Calu3 (cell line): Measurements from ENCODE around the gene TMEM101. TPM values are rescaled to one million over a fixed set of nuclear protein-coding genes. Genes with fewer than 3 reads are reported as not detected.

Experiments
- BruUV-seq: library from RNA; stranded (reverse); fragments of 400-500 nt; replicated peaks from 2 replicates; lab custom pipeline; 2021; lab: Mats Ljungman, UMichigan
- CTCF ChIA-PET: fragments of 300-600 bp; sonication (Branson Sonifier 250); formaldehyde crosslinking; loops from one replicate; lab custom pipeline; 2022; ENCODE audit warnings: antibody characterized with exemption; lab: Charles Lee
- DNase-seq: peaks from one replicate; pipeline ENCODE4 v3.0.0; 2022
- H3K27ac Mint-ChIP-seq: one replicate; pipeline ENCODE4 v1.8.0; 2022; ENCODE audit warnings: mixed read lengths; ENCODE audit not compliant: unreplicated experiment
- H3K27me3 Mint-ChIP-seq: one replicate; pipeline ENCODE4 v1.8.0; 2022; ENCODE audit warnings: mixed read lengths; ENCODE audit not compliant: unreplicated experiment
- H3K36me3 Mint-ChIP-seq: one replicate; pipeline ENCODE4 v1.8.0; 2022; ENCODE audit warnings: mild to moderate bottlenecking, moderate library complexity, mixed read lengths; ENCODE audit not compliant: insufficient read depth, unreplicated experiment
- H3K4me1 Mint-ChIP-seq: one replicate; pipeline ENCODE4 v1.8.0; 2022; ENCODE audit warnings: mild to moderate bottlenecking, low read depth, mixed read lengths; ENCODE audit not compliant: unreplicated experiment
- H3K4me3 Mint-ChIP-seq: one replicate; pipeline ENCODE4 v1.8.0; 2022; ENCODE audit warnings: mild to moderate bottlenecking, low read depth, moderate library complexity, mixed read lengths; ENCODE audit not compliant: unreplicated experiment
- H3K9me3 Mint-ChIP-seq: one replicate; pipeline ENCODE4 v1.8.0; 2022; ENCODE audit warnings: low read depth, mixed read lengths; ENCODE audit not compliant: unreplicated experiment
- CTCF ChIP-seq: fragments of 200-600 bp; IDR thresholded peaks from one replicate; pipeline ENCODE4 v1.8.0; 2022; ENCODE audit warnings: antibody characterized with exemption; ENCODE audit not compliant: unreplicated experiment
- intact Hi-C: fragments of 100-400 bp; cut with micrococcal nuclease; formaldehyde crosslinking; loops from one replicate; pipeline ENCODE4 v1.10.0; 2022; ENCODE audit not compliant: unreplicated experiment
- total RNA-seq: library from RNA; stranded (reverse); gene quantifications from 2 replicates; pipeline ENCODE4 v1.2.3, GENCODE V29; 2022

TMEM101 gene
- total RNA-seq, 1 experiment from 2014 or later = 43.8 TPM

- no peak for DNase-seq
- Mint-ChIP-seq H3K27ac (no peak overlapping the region), H3K9me3 (no peaks in the 10 kb centered on the region), H3K4me1 (no peaks in the 10 kb centered on the region), H3K27me3 (peaks cover 100% of the 10 kb centered on the region), H3K4me3 (no peak overlapping the region), H3K36me3 (no peaks in the 10 kb centered on the region)
- intact Hi-C loops = no loop called here
- no TSS peak for BruUV-seq
- CTCF ChIA-PET = interaction anchor here (1.6 kb wide), 1 partner anchor 59 kb away, joined by 3 read pairs; no protein-coding TSS in a partner anchor
- TF ChIP-seq CTCF = no peak
These were observed 32.6 kb downstream of the TMEM101 start for GRCh38 chr17:43982171-43982570.

- H3K4me1 Mint-ChIP-seq = no peaks in the 10 kb centered on the region
- intact Hi-C loops = no loop called here
- no TSS peak for BruUV-seq
- H3K27me3 Mint-ChIP-seq = peaks cover 90% of the 10 kb centered on the region
- CTCF ChIA-PET = interaction anchor here (0.6 to 1.1 kb wide), 6 partner anchors 10 to 173 kb away, joined by 3 to 17 read pairs (median 6); no protein-coding TSS in a partner anchor
- DNase-seq = no peak
- no peak for TF ChIP-seq CTCF
- no peaks in the 10 kb centered on the region for H3K9me3 Mint-ChIP-seq
- H3K36me3 Mint-ChIP-seq = no peaks in the 10 kb centered on the region
- no peak overlapping the region for H3K27ac Mint-ChIP-seq
- H3K4me3 Mint-ChIP-seq = no peak overlapping the region
These were observed 35.1 kb downstream of the TMEM101 start for GRCh38 chr17:43979671-43980070.

GRCh38 chr17:43979011-43979410, 35.8 kb downstream of the TMEM101 start:
- Mint-ChIP-seq H3K4me1 (no peaks in the 10 kb centered on the region), H3K27me3 (peaks cover 90% of the 10 kb centered on the region), H3K27ac (no peak overlapping the region), H3K4me3 (no peak overlapping the region), H3K36me3 (no peaks in the 10 kb centered on the region), H3K9me3 (no peaks in the 10 kb centered on the region)
- CTCF ChIA-PET = interaction anchor here (0.7 to 1.1 kb wide), 4 partner anchors 9 to 173 kb away, joined by 4 to 17 read pairs (median 10); no protein-coding TSS in a partner anchor
- intact Hi-C loops = no loop called here
- no peak for DNase-seq
- BruUV-seq = no TSS peak
- no peak for TF ChIP-seq CTCF

- H3K27ac Mint-ChIP-seq = no peak overlapping the region
- H3K9me3 Mint-ChIP-seq = no peaks in the 10 kb centered on the region
- DNase-seq = no peak
- H3K36me3 Mint-ChIP-seq = no peaks in the 10 kb centered on the region
- TF ChIP-seq CTCF = no peak
- CTCF ChIA-PET = interaction anchor here (0.6 kb wide), 1 partner anchor 8 kb away, joined by 7 read pairs; no protein-coding TSS in a partner anchor
- H3K27me3 Mint-ChIP-seq = peaks cover 87% of the 10 kb centered on the region
- no peaks in the 10 kb centered on the region for H3K4me1 Mint-ChIP-seq
- no peak overlapping the region for H3K4me3 Mint-ChIP-seq
- BruUV-seq = no TSS peak
- intact Hi-C loops = no loop called here
These were observed 36.7 kb downstream of the TMEM101 start for GRCh38 chr17:43978078-43978477.
